OCI-LY1 (cell line): Measurements from ENCODE around the gene ATL1.

Experiments used
- CTCF ChIP-seq: fragments of 200-600 bp; sonication (generic), shearing (Covaris generic); IDR thresholded peaks from 2 replicates; pipeline ENCODE4 v1.5.1; 2017; ENCODE audit warnings: mild to moderate bottlenecking, antibody characterized with exemption, low read length, moderate library complexity, mixed read lengths
- EZH2 ChIP-seq: fragments of 200-600 bp; sonication (generic), shearing (Covaris generic); IDR thresholded peaks from 2 replicates; pipeline ENCODE4 v1.8.0; 2017; ENCODE audit warnings: borderline replicate concordance, mixed run types, mild to moderate bottlenecking, antibody characterized with exemption, low read length, moderate library complexity, mixed read lengths

DNA sequence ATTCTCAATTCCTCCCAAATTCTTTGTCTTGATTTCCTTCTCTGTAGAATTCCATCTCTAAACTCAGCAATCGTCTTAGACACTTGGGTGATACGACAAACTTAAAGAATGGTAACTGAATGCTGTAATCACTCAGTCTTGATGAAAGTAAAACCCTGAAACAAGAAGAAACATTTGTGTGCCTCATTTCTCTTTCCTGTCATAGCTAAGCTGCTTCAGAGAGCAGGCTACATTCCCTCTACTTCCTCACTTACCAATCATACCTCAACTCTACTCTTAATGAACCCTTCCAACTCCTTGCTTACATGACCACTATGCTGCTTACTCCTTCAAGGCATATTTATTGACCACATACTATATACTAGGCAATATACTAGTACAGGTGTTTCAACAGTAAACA is 35.9 kb upstream of the ATL1 start:
- TF ChIP-seq CTCF = no peak
- TF ChIP-seq EZH2 = no peak
